Activated naive CD4-positive, alpha-beta T cell treated with anti-CD3 and anti-CD28 coated beads, Interleukin-2, amount 50 U/mL, for 16 hours (primary cell): ENCODE measurements around the gene WDHD1.
"Not testable (repeated sequence)": the region's sequence is repeated elsewhere in the genome, so short reads cannot be mapped to it uniquely, and the experiment has no call there.

ENCODE experiments used
- DNase-seq: peaks from one replicate; pipeline ENCODE4 v3.0.0-alpha.2; 2020

WDHD1 gene

GRCh38 chr14:55026793-55027561, at the start of gene WDHD1, which contains the start of gene SOCS4:
Gene WDHD1, minus strand, starts transcription at chr14:55027099. Its CDS starts 312 bp downstream, at chr14:55026787.
Gene SOCS4, plus strand, starts transcription at chr14:55027236. Its CDS starts 15,806 bp downstream, at chr14:55043042.
- peak; percentile 97 for DNase-seq

GRCh38 chr14:55075628-55076175, 48.8 kb upstream of the WDHD1 start:
- DNase-seq, result no peak

GRCh38 chr14:55074662-55075061, 47.8 kb upstream of the WDHD1 start:
- no peak for DNase-seq

- DNase-seq, result no peak
Measured at GRCh38 chr14:55073856-55074255, 47.0 kb upstream of the WDHD1 start.

- peak; percentile 16 for DNase-seq
Measured at GRCh38 chr14:55071870-55072640, 45.2 kb upstream of the WDHD1 start.

GRCh38 chr14:55070981-55071411, 44.1 kb upstream of the WDHD1 start:
- no peak for DNase-seq

- DNase-seq, result no peak
Measured at GRCh38 chr14:55066223-55066622, 39.3 kb upstream of the WDHD1 start.

GRCh38 chr14:55065411-55065810, 38.5 kb upstream of the WDHD1 start:
- DNase-seq, result no peak

- DNase-seq, result not testable (repeated sequence)
Measured at GRCh38 chr14:55064896-55065295, 38.0 kb upstream of the WDHD1 start.

GRCh38 chr14:55062517-55063351, 35.8 kb upstream of the WDHD1 start:
- no peak for DNase-seq

GRCh38 chr14:55059333-55059732, 32.4 kb upstream of the WDHD1 start:
- no peak for DNase-seq

GRCh38 chr14:55057919-55058318, 31.0 kb upstream of the WDHD1 start:
- no peak for DNase-seq

- no peak for DNase-seq
Measured at GRCh38 chr14:55054098-55054497, 27.2 kb upstream of the WDHD1 start.

GRCh38 chr14:55053500-55053899, 26.6 kb upstream of the WDHD1 start:
- no peak for DNase-seq

GRCh38 chr14:55053018-55053417, 26.1 kb upstream of the WDHD1 start:
- no peak for DNase-seq

- no peak for DNase-seq
Measured at GRCh38 chr14:55052269-55052930, 25.5 kb upstream of the WDHD1 start.

GRCh38 chr14:55051423-55052268, 24.7 kb upstream of the WDHD1 start, which contains the start of gene MAPK1IP1L:
Gene MAPK1IP1L, plus strand, starts transcription at chr14:55051647. Its CDS starts 10,037 bp downstream, at chr14:55061684.
- peak; percentile 89 for DNase-seq

GRCh38 chr14:55051165-55051422, 24.2 kb upstream of the WDHD1 start:
- no peak for DNase-seq

- DNase-seq, result no peak
Measured at GRCh38 chr14:55048900-55049436, 22.1 kb upstream of the WDHD1 start.

- DNase-seq, result no peak
Measured at GRCh38 chr14:55047301-55048053, 20.6 kb upstream of the WDHD1 start.
